Panc1 (cell line): ENCODE results near the gene CACNA1I. TPM values are rescaled to one million over a fixed set of nuclear protein-coding genes. Genes with fewer than 3 reads are reported as not detected.

Experiments
- ATAC-seq: fragments of 200-7000 bp; cut with Tn5 transposase; 2 replicates; pipeline ENCODE4 v1.9.1; 2020; ENCODE audit warnings: mild to moderate bottlenecking, moderate library complexity
- BruUV-seq: library from RNA; stranded (reverse); fragments of 400-500 nt; replicated peaks from 2 replicates; lab custom pipeline; 2021; lab: Mats Ljungman, UMichigan
- CTCF ChIA-PET: fragments of 300-600 bp; sonication (Branson Sonifier 250); formaldehyde crosslinking; loops from one replicate; lab custom pipeline; 2022; ENCODE audit warnings: antibody characterized with exemption; lab: Charles Lee
- POLR2A ChIA-PET: fragments of 300-600 bp; sonication (Branson Sonifier 250); formaldehyde crosslinking; loops from one replicate; lab custom pipeline; 2022; ENCODE audit warnings: antibody characterized with exemption; lab: Charles Lee
- DNase-seq: peaks from one replicate; pipeline ENCODE4 v3.0.0-alpha.2; 2010; ENCODE audit warnings: low read depth, low spot score
- H3K27ac ChIP-seq: 2 replicates; pipeline ENCODE4 v1.5.1; 2011; ENCODE audit warnings: mild to moderate bottlenecking, low read length, inconsistent platforms
- H3K27me3 ChIP-seq: fragments of 200-500 bp; sonication (Bioruptor generic); 2 replicates; pipeline ENCODE4 v1.6.0; 2014; ENCODE audit warnings: low read length, inconsistent platforms; ENCODE audit not compliant: control insufficient read depth, insufficient read depth
- H3K36me3 ChIP-seq: fragments of 200-500 bp; sonication (Bioruptor generic); 2 replicates; pipeline ENCODE4 v1.5.1; 2014; ENCODE audit warnings: inconsistent platforms, mild to moderate bottlenecking, low read length, moderate library complexity; ENCODE audit not compliant: control insufficient read depth, insufficient read depth
- H3K4me1 ChIP-seq: 2 replicates; pipeline ENCODE4 v1.5.1; 2011; ENCODE audit warnings: inconsistent platforms, mild to moderate bottlenecking, low read length, moderate library complexity; ENCODE audit not compliant: control insufficient read depth, insufficient read depth
- H3K4me3 ChIP-seq, 2 experiments: 2 replicates each; pipeline ENCODE4 v1.5.1; 2011 to 2012; ENCODE audit warnings: low read depth in 2 of 2, low read length in 2 of 2, mild to moderate bottlenecking in 2 of 2, inconsistent platforms in 1 of 2, moderate library complexity in 1 of 2
- H3K9me3 ChIP-seq: fragments of 200-500 bp; sonication (Bioruptor generic); 2 replicates; pipeline ENCODE4 v1.5.1; 2014; ENCODE audit warnings: low read depth, mild to moderate bottlenecking, inconsistent platforms, low read length, moderate library complexity; ENCODE audit not compliant: control insufficient read depth, insufficient read depth
- POLR2AphosphoS5 ChIP-seq: IDR thresholded peaks from 2 replicates; pipeline ENCODE4 v1.6.1; 2012; ENCODE audit warnings: mild to moderate bottlenecking, low read depth, low read length, moderate library complexity
- SIN3A ChIP-seq: IDR thresholded peaks from 2 replicates; pipeline ENCODE4 v1.6.1; 2012; ENCODE audit warnings: low read depth, mild to moderate bottlenecking, low read length, moderate library complexity, borderline replicate concordance; ENCODE audit not compliant: insufficient read depth
- TCF7L2 ChIP-seq: IDR thresholded peaks from 2 replicates; pipeline ENCODE4 v1.6.1; 2011; ENCODE audit warnings: mild to moderate bottlenecking, low read depth, low read length, inconsistent platforms
- in situ Hi-C: cut with HindIII; loops from 2 replicates; pipeline ENCODE4 v1.10.0; 2016; ENCODE audit warnings: low sequenced_read_pairs, low pct_unique_long_range_greater_than_20kb
- intact Hi-C: fragments of 100-400 bp; cut with micrococcal nuclease; formaldehyde crosslinking; loops from one replicate; pipeline ENCODE4 v1.10.0; 2022; ENCODE audit not compliant: unreplicated experiment
- total RNA-seq: library from RNA; stranded (reverse); gene quantifications from one replicate; pipeline ENCODE4 v1.2.1, GENCODE V29; 2021; ENCODE audit not compliant: unreplicated experiment
- TF ChIP-seq, protein P1 (sequence below): fragments of 450-650 bp; IDR thresholded peaks from 2 replicates; pipeline ENCODE4 v1.5.1; 2017; ENCODE audit warnings: mild to moderate bottlenecking
- TF ChIP-seq, protein P2 (sequence below), 2 experiments: IDR thresholded peaks; 2 replicates each; pipeline ENCODE4 v1.6.1; 2011 to 2012; ENCODE audit warnings: low read depth in 2 of 2, control low read depth in 1 of 2, low read length in 1 of 2, mild to moderate bottlenecking in 1 of 2, moderate library complexity in 1 of 2; ENCODE audit not compliant: insufficient read depth in 1 of 2

The CACNA1I gene
- total RNA-seq, 1 experiment from 2014 or later, result 0.23 TPM

GRCh38 chr22:39651053-39651996 is 80.8 kb downstream of the CACNA1I start:
- DNase-seq (no peak), ATAC-seq (no peak)
- H3K27ac ChIP-seq, result no peak overlapping the region
- intact Hi-C loops, result no loop called here
- no TSS peak for BruUV-seq
- no peaks in the 10 kb centered on the region for H3K36me3 ChIP-seq
- H3K27me3 ChIP-seq, result no peaks in the 10 kb centered on the region
- ChIA-PET POLR2A (interaction anchor here (0.6 kb wide), 1 partner anchor 50 kb away, joined by 3 read pairs; no protein-coding TSS in a partner anchor), CTCF (no interaction called here)
- in situ Hi-C loops, result no loop called here
- H3K4me1 ChIP-seq, result no peaks in the 10 kb centered on the region
- no peak for TF ChIP-seq SIN3A
- no peak for TF ChIP-seq POLR2AphosphoS5
- no peak overlapping the region for H3K4me3 ChIP-seq
- H3K9me3 ChIP-seq, result no peaks in the 10 kb centered on the region

GRCh38 chr22:39652990-39653786 is 82.6 kb downstream of the CACNA1I start:
- POLR2A ChIA-PET, result no interaction called here
- intact Hi-C loops (no loop called here), in situ Hi-C loops (no loop called here)
- no TSS peak for BruUV-seq
- Histone ChIP-seq H3K36me3 (no peaks in the 10 kb centered on the region), H3K4me3 (no peak overlapping the region), H3K9me3 (no peaks in the 10 kb centered on the region), H3K4me1 (no peaks in the 10 kb centered on the region), H3K27ac (no peak overlapping the region), H3K27me3 (no peaks in the 10 kb centered on the region)
- no peak for DNase-seq
- no peak for TF ChIP-seq TCF7L2
- TF ChIP-seq, protein P1, sequence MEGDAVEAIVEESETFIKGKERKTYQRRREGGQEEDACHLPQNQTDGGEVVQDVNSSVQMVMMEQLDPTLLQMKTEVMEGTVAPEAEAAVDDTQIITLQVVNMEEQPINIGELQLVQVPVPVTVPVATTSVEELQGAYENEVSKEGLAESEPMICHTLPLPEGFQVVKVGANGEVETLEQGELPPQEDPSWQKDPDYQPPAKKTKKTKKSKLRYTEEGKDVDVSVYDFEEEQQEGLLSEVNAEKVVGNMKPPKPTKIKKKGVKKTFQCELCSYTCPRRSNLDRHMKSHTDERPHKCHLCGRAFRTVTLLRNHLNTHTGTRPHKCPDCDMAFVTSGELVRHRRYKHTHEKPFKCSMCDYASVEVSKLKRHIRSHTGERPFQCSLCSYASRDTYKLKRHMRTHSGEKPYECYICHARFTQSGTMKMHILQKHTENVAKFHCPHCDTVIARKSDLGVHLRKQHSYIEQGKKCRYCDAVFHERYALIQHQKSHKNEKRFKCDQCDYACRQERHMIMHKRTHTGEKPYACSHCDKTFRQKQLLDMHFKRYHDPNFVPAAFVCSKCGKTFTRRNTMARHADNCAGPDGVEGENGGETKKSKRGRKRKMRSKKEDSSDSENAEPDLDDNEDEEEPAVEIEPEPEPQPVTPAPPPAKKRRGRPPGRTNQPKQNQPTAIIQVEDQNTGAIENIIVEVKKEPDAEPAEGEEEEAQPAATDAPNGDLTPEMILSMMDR, result no peak
- TF ChIP-seq, protein P2, sequence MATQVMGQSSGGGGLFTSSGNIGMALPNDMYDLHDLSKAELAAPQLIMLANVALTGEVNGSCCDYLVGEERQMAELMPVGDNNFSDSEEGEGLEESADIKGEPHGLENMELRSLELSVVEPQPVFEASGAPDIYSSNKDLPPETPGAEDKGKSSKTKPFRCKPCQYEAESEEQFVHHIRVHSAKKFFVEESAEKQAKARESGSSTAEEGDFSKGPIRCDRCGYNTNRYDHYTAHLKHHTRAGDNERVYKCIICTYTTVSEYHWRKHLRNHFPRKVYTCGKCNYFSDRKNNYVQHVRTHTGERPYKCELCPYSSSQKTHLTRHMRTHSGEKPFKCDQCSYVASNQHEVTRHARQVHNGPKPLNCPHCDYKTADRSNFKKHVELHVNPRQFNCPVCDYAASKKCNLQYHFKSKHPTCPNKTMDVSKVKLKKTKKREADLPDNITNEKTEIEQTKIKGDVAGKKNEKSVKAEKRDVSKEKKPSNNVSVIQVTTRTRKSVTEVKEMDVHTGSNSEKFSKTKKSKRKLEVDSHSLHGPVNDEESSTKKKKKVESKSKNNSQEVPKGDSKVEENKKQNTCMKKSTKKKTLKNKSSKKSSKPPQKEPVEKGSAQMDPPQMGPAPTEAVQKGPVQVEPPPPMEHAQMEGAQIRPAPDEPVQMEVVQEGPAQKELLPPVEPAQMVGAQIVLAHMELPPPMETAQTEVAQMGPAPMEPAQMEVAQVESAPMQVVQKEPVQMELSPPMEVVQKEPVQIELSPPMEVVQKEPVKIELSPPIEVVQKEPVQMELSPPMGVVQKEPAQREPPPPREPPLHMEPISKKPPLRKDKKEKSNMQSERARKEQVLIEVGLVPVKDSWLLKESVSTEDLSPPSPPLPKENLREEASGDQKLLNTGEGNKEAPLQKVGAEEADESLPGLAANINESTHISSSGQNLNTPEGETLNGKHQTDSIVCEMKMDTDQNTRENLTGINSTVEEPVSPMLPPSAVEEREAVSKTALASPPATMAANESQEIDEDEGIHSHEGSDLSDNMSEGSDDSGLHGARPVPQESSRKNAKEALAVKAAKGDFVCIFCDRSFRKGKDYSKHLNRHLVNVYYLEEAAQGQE (IDR thresholded peaks at IDR 0.05; ENCODE audit: insufficient read depth in 1 of 2, low read depth in 2 of 2, low read length in 1 of 2), result no peak
- no peak for TF ChIP-seq SIN3A
- no peak for TF ChIP-seq POLR2AphosphoS5
- no peak for ATAC-seq
- CTCF ChIA-PET, result no interaction called here
